Suprapubic skin (tissue), 4 donors: ENCODE measurements around the gene HAGH. TPM values are rescaled to one million over a fixed set of nuclear protein-coding genes. Genes with fewer than 3 reads are reported as not detected.

Experiments used
- DNase-seq, 2 donors: peaks; one replicate each; pipeline ENCODE4 v3.0.0-alpha.2; 2019; ENCODE audit warnings: low spot score in 2 of 2
- H3K27ac ChIP-seq: fragments of 200-600 bp; sonication (generic); one replicate; pipeline ENCODE4 v1.5.1; 2019
- H3K27me3 ChIP-seq: fragments of 200-600 bp; sonication (generic); one replicate; pipeline ENCODE4 v1.5.1; 2019
- H3K36me3 ChIP-seq: fragments of 200-600 bp; sonication (generic); one replicate; pipeline ENCODE4 v1.5.1; 2019
- H3K4me1 ChIP-seq: fragments of 200-600 bp; sonication (generic); one replicate; pipeline ENCODE4 v1.5.1; 2019
- H3K4me3 ChIP-seq: fragments of 200-600 bp; sonication (generic); one replicate; pipeline ENCODE4 v1.5.1; 2019; ENCODE audit warnings: mild to moderate bottlenecking
- H3K9me3 ChIP-seq: fragments of 200-600 bp; sonication (generic); one replicate; pipeline ENCODE4 v1.5.1; 2019
- CTCF ChIP-seq, 2 donors: fragments of 200-600 bp in 1 of 2; fragments of 450-650 bp in 1 of 2; sonication (generic) in 1 of 2; IDR thresholded peaks; one replicate each; pipeline ENCODE4 v1.5.1; 2016 to 2019; ENCODE audit warnings: antibody characterized with exemption in 2 of 2, mild to moderate bottlenecking in 1 of 2, moderate library complexity in 1 of 2
- EP300 ChIP-seq: sonication (generic); formaldehyde crosslinking; IDR thresholded peaks from one replicate; pipeline ENCODE4 v1.6.1; 2017; ENCODE audit warnings: antibody characterized with exemption
- POLR2A ChIP-seq, 2 donors: fragments of 450-650 bp; IDR thresholded peaks; one replicate each; pipeline ENCODE4 v1.6.1; 2017; ENCODE audit warnings: antibody characterized with exemption in 2 of 2, mild to moderate bottlenecking in 2 of 2, moderate library complexity in 2 of 2
- POLR2AphosphoS5 ChIP-seq, 3 donors: sonication (generic); formaldehyde crosslinking; IDR thresholded peaks; one replicate each; pipeline ENCODE4 v1.6.1; 2017; ENCODE audit warnings: antibody characterized with exemption in 3 of 3
- WGBS: methylation state at CpG from one replicate; pipeline ENCODE4 v1.1.5; 2018; 5-methylcytosine and 5-hydroxymethylcytosine counted together
- total RNA-seq, 4 donors: library from RNA; depleted of rRNA; stranded (reverse); fragments of >200 nt; gene quantifications; one replicate each; pipeline ENCODE4 v1.1.0, GENCODE V29; 2016

HAGH gene
- total RNA-seq, 4 donors from 2014 or later, result 49.8 to 66.6 (median 51.9) TPM

GRCh38 chr16:1772362-1772907 is 54.2 kb downstream of the HAGH start, which contains the start of gene EME2:
Gene EME2, plus strand, starts transcription at chr16:1772810. Its CDS starts 418 bp downstream, at chr16:1773228.
- no CpG with 5 or more reads among the region's 53 CpGs for WGBS
- Histone ChIP-seq H3K9me3 (no peaks in the 10 kb centered on the region), H3K4me3 (peak within 1 kb of the TSS; percentile 92), H3K36me3 (peaks cover 37% of the 10 kb centered on the region), H3K27ac (peak within 1 kb of the TSS; percentile 94), H3K27me3 (no peaks in the 10 kb centered on the region), H3K4me1 (peaks cover 47% of the 10 kb centered on the region)
- TF ChIP-seq CTCF (IDR thresholded peaks at IDR 0.05) (no peak), POLR2A (IDR thresholded peaks at IDR 0.05) (no peak), POLR2AphosphoS5 (IDR thresholded peaks at IDR 0.05) (no peak), EP300 (no peak)
- DNase-seq, result no peak

- Histone ChIP-seq H3K36me3 (peaks cover 37% of the 10 kb centered on the region), H3K4me1 (peaks cover 47% of the 10 kb centered on the region), H3K9me3 (no peaks in the 10 kb centered on the region), H3K27ac (peak overlapping the region; percentile 94), H3K4me3 (peak overlapping the region; percentile 92), H3K27me3 (no peaks in the 10 kb centered on the region)
- DNase-seq, result no peak
- whole genome bisulfite sequencing, result 5% methylated on average over 16 of the region's 22 CpGs
- no peak for TF ChIP-seq POLR2A (IDR thresholded peaks at IDR 0.05)
- TF ChIP-seq EP300, result no peak
- TF ChIP-seq POLR2AphosphoS5 (IDR thresholded peaks at IDR 0.05), result no peak
- TF ChIP-seq CTCF (IDR thresholded peaks at IDR 0.05), result no peak
Observed at GRCh38 chr16:1771864-1772361, 54.7 kb downstream of the HAGH start.

GRCh38 chr16:1771188-1771863 is 55.3 kb downstream of the HAGH start, which contains the start of gene NME3:
Gene NME3, minus strand, starts transcription at chr16:1771543. Its CDS starts 9 bp downstream, at chr16:1771534.
- 3% methylated on average over 7 of the region's 79 CpGs for WGBS
- peaks cover 47% of the 10 kb centered on the region for H3K4me1 ChIP-seq
- H3K4me3 ChIP-seq, result peak within 1 kb of the TSS; percentile 92
- no peaks in the 10 kb centered on the region for H3K9me3 ChIP-seq
- no peaks in the 10 kb centered on the region for H3K27me3 ChIP-seq
- H3K27ac ChIP-seq, result peak within 1 kb of the TSS; percentile 94
- H3K36me3 ChIP-seq, result peaks cover 37% of the 10 kb centered on the region
- DNase-seq, result peak; percentile 88 to 92
- TF ChIP-seq EP300 (no peak), POLR2A (IDR thresholded peaks at IDR 0.05) (no peak), CTCF (IDR thresholded peaks at IDR 0.05) (no peak), POLR2AphosphoS5 (IDR thresholded peaks at IDR 0.05) (no peak)

- no peak for DNase-seq
- no peaks in the 10 kb centered on the region for H3K9me3 ChIP-seq
- H3K4me1 ChIP-seq, result peaks cover 47% of the 10 kb centered on the region
- peaks cover 37% of the 10 kb centered on the region for H3K36me3 ChIP-seq
- peak overlapping the region; percentile 92 for H3K4me3 ChIP-seq
- WGBS, result 16% methylated on average over 18 of the region's 81 CpGs
- peak in 1 of 3 donors; percentile 20 for TF ChIP-seq POLR2AphosphoS5 (IDR thresholded peaks at IDR 0.05)
- TF ChIP-seq POLR2A (IDR thresholded peaks at IDR 0.05), result peak in 1 of 2 donors; percentile 23
- no peak for TF ChIP-seq CTCF (IDR thresholded peaks at IDR 0.05)
- no peaks in the 10 kb centered on the region for H3K27me3 ChIP-seq
- peak overlapping the region; percentile 94 for H3K27ac ChIP-seq
Observed at GRCh38 chr16:1770328-1771187, 56.1 kb downstream of the HAGH start.
